ENCODE data around the gene PGAM1. TPM values are rescaled to one million over a fixed set of nuclear protein-coding genes. Genes with fewer than 3 reads are reported as not detected.
"Not testable (repeated sequence)": the region's sequence is repeated elsewhere in the genome, so short reads cannot be mapped to it uniquely, and the experiment has no call there.

PGAM1 gene
- total RNA-seq, 4 donors from 2014 or later = 142 to 166 (median 155) TPM

- H3K27ac ChIP-seq = peak within 1 kb of the TSS; percentile 25 to 80 (median 54)
- no peaks in the 10 kb centered on the region for H3K27me3 ChIP-seq
- peak within 1 kb of the TSS; percentile 70 to 77 (median 72) for H3K4me3 ChIP-seq
- H3K9me3 ChIP-seq = no peaks in the 10 kb centered on the region
- WGBS, 2 donors = 0 to 2% methylated on average over 34 to 39 of the region's 39 CpGs
- peaks cover 0 to 19% (median 6%) of the 10 kb centered on the region in 4 donors for H3K4me1 ChIP-seq
- TF ChIP-seq POLR2A (IDR thresholded peaks at IDR 0.05) = peak in 1 of 2 donors; percentile 13
- no peak for TF ChIP-seq CTCF (IDR thresholded peaks at IDR 0.05)
- peak; percentile 72 to 81 for TF ChIP-seq EP300 (IDR thresholded peaks at IDR 0.05)
- DNase-seq (ENCODE audit: low spot score in 2 of 2) = peak; percentile 62 to 90
- peaks cover 0 to 18% (median 0%) of the 10 kb centered on the region in 3 donors for H3K36me3 ChIP-seq
These were observed 25.1 kb upstream of the PGAM1 start, which contains the start of gene RRP12 for GRCh38 chr10:97400665-97401454. RRP12 (minus strand) TSS chr10:97401340; CDS start chr10:97401231, 109 bp downstream.

GRCh38 chr10:97401455-97401919 is 24.5 kb upstream of the PGAM1 start:
- H3K4me1 ChIP-seq = peaks cover 0 to 21% (median 6%) of the 10 kb centered on the region in 4 donors
- DNase-seq (ENCODE audit: low spot score in 2 of 2) = no peak
- no peaks in the 10 kb centered on the region for H3K9me3 ChIP-seq
- peak overlapping the region; percentile 25 to 80 (median 54) for H3K27ac ChIP-seq
- TF ChIP-seq CTCF (IDR thresholded peaks at IDR 0.05) = no peak
- no peak for TF ChIP-seq EP300 (IDR thresholded peaks at IDR 0.05)
- no peak for TF ChIP-seq POLR2A (IDR thresholded peaks at IDR 0.05)
- 69 to 72% methylated on average over 13 of the region's 13 CpGs for WGBS, 2 donors
- peaks cover 0 to 12% (median 0%) of the 10 kb centered on the region in 3 donors for H3K36me3 ChIP-seq
- peak overlapping the region; percentile 70 to 77 (median 72) for H3K4me3 ChIP-seq
- H3K27me3 ChIP-seq = no peaks in the 10 kb centered on the region

- H3K4me3 ChIP-seq = no peak overlapping the region
- H3K36me3 ChIP-seq = no peaks in the 10 kb centered on the region
- peaks cover 0 to 39% (median 13%) of the 10 kb centered on the region in 4 donors for H3K4me1 ChIP-seq
- no peak for DNase-seq (ENCODE audit: low spot score in 2 of 2)
- TF ChIP-seq CTCF (IDR thresholded peaks at IDR 0.05) (no peak), POLR2A (IDR thresholded peaks at IDR 0.05) (no peak), EP300 (IDR thresholded peaks at IDR 0.05) (no peak)
- no peaks in the 10 kb centered on the region for H3K27me3 ChIP-seq
- H3K27ac ChIP-seq = no peak overlapping the region
- H3K9me3 ChIP-seq = no peaks in the 10 kb centered on the region
These were observed 21.9 kb upstream of the PGAM1 start for GRCh38 chr10:97404044-97404443.

GRCh38 chr10:97406064-97406463 is 19.9 kb upstream of the PGAM1 start:
- WGBS, 2 donors = 65 to 78% methylated on average over 3 of the region's 3 CpGs

GRCh38 chr10:97406483-97406882 is 19.5 kb upstream of the PGAM1 start:
- not testable (repeated sequence) for H3K27me3 ChIP-seq; H3K9me3 ChIP-seq; H3K36me3 ChIP-seq; DNase-seq (ENCODE audit: low spot score in 2 of 2); H3K4me3 ChIP-seq
- 84 to 89% methylated on average over 7 of the region's 7 CpGs for WGBS, 2 donors
- Histone ChIP-seq H3K27ac (peak overlapping the region in 1 of 4 donors; percentile 16), H3K4me1 (peaks cover 0 to 23% (median 7%) of the 10 kb centered on the region in 4 donors)

More at GRCh38 chr10:97406064-97406463, 19.9 kb upstream of the PGAM1 start:
- H3K9me3 ChIP-seq = no peaks in the 10 kb centered on the region
- H3K36me3 ChIP-seq = no peaks in the 10 kb centered on the region
- H3K4me3 ChIP-seq = no peak overlapping the region
- no peaks in the 10 kb centered on the region for H3K27me3 ChIP-seq
- peak overlapping the region in 1 of 4 donors; percentile 36 for H3K27ac ChIP-seq
- TF ChIP-seq EP300 (IDR thresholded peaks at IDR 0.05) (no peak), POLR2A (IDR thresholded peaks at IDR 0.05) (no peak)
- DNase-seq (ENCODE audit: low spot score in 2 of 2) = no peak
- peaks cover 0 to 26% (median 7%) of the 10 kb centered on the region in 4 donors for H3K4me1 ChIP-seq
